Natural killer cell treated with Interleukin-12 subunit alpha and Interleukin-12 subunit beta and Interleukin-15 and Interleukin-18, amount 100 ng/mL, for 72 hours (primary cell): ENCODE data around the gene BTBD9. TPM values are rescaled to one million over a fixed set of nuclear protein-coding genes. Genes with fewer than 3 reads are reported as not detected.
"Not testable (repeated sequence)": the region's sequence is repeated elsewhere in the genome, so short reads cannot be mapped to it uniquely, and the experiment has no call there.

ENCODE experiments used
- ATAC-seq, 2 donors: fragments of 150-1000 bp; cut with Tn5 transposase in 1 of 2; sonication (Bioruptor Pico), chemical (Tn5 transposase) in 1 of 2; 2 replicates each; pipeline ENCODE4 v1.10.0; 2021
- DNase-seq: peaks from one replicate; pipeline ENCODE4 v3.0.0; 2022; ENCODE audit warnings: low spot score
- H3K27ac Mint-ChIP-seq, 2 donors: 1 replicate in 1 of 2; 2 replicates in 1 of 2; pipeline ENCODE4 v1.8.0; 2022; ENCODE audit warnings: mixed read lengths in 2 of 2, mild to moderate bottlenecking in 1 of 2, moderate library complexity in 1 of 2
- H3K27me3 Mint-ChIP-seq, 2 donors: 1 replicate in 1 of 2; 2 replicates in 1 of 2; pipeline ENCODE4 v1.8.0; 2022; ENCODE audit warnings: mixed read lengths in 2 of 2
- H3K36me3 Mint-ChIP-seq: one replicate; pipeline ENCODE4 v1.8.0; 2022; ENCODE audit warnings: mixed read lengths
- H3K4me1 Mint-ChIP-seq, 2 donors: 1 replicate in 1 of 2; 2 replicates in 1 of 2; pipeline ENCODE4 v1.8.0; 2022; ENCODE audit warnings: low read depth in 2 of 2, mixed read lengths in 2 of 2, mild to moderate bottlenecking in 1 of 2
- H3K4me3 Mint-ChIP-seq: one replicate; pipeline ENCODE4 v1.8.0; 2022; ENCODE audit warnings: mixed read lengths
- H3K9me3 Mint-ChIP-seq: 2 replicates; pipeline ENCODE4 v1.8.0; 2022; ENCODE audit warnings: mixed read lengths
- total RNA-seq, 2 donors: library from RNA; stranded (reverse); gene quantifications; one replicate each; pipeline ENCODE4 v1.2.3, GENCODE V29; 2022

BTBD9 gene
- total RNA-seq, 2 donors from 2014 or later = 27.7 to 34.2 TPM

GRCh38 chr6:38131527-38131965, 508.2 kb downstream of the BTBD9 start:
- peaks cover 46 to 55% of the 10 kb centered on the region in 2 donors for H3K4me1 Mint-ChIP-seq
- no peaks in the 10 kb centered on the region for H3K27me3 Mint-ChIP-seq
- DNase-seq (no peak), ATAC-seq (peak; percentile 74 to 85)
- H3K4me3 Mint-ChIP-seq = peak overlapping the region; percentile 34
- no peaks in the 10 kb centered on the region for H3K36me3 Mint-ChIP-seq
- peak overlapping the region; percentile 52 to 66 for H3K27ac Mint-ChIP-seq
- H3K9me3 Mint-ChIP-seq = no peaks in the 10 kb centered on the region

GRCh38 chr6:38127284-38127683, 512.4 kb downstream of the BTBD9 start:
- Mint-ChIP-seq H3K27me3 (no peaks in the 10 kb centered on the region), H3K4me3 (no peak overlapping the region), H3K36me3 (no peaks in the 10 kb centered on the region), H3K4me1 (peaks cover 33 to 40% of the 10 kb centered on the region in 2 donors), H3K27ac (no peak overlapping the region), H3K9me3 (no peaks in the 10 kb centered on the region)
- ATAC-seq (no peak), DNase-seq (no peak)

GRCh38 chr6:38124224-38124926, 515.4 kb downstream of the BTBD9 start:
- ATAC-seq, H3K9me3 Mint-ChIP-seq, H3K27me3 Mint-ChIP-seq, DNase-seq, H3K36me3 Mint-ChIP-seq, H3K27ac Mint-ChIP-seq, H3K4me3 Mint-ChIP-seq: not testable (repeated sequence)
- peaks cover 7 to 21% of the 10 kb centered on the region in 2 donors for H3K4me1 Mint-ChIP-seq

GRCh38 chr6:38119516-38119915, 520.2 kb downstream of the BTBD9 start:
- Mint-ChIP-seq H3K4me3 (no peak overlapping the region), H3K27ac (no peak overlapping the region), H3K4me1 (peaks cover 10 to 28% of the 10 kb centered on the region in 2 donors), H3K9me3 (no peaks in the 10 kb centered on the region), H3K27me3 (no peaks in the 10 kb centered on the region), H3K36me3 (no peaks in the 10 kb centered on the region)
- DNase-seq (no peak), ATAC-seq (no peak)

- H3K27ac Mint-ChIP-seq = no peak overlapping the region
- ATAC-seq (no peak), DNase-seq (no peak)
- H3K27me3 Mint-ChIP-seq = no peaks in the 10 kb centered on the region
- peaks cover 14 to 32% of the 10 kb centered on the region in 2 donors for H3K4me1 Mint-ChIP-seq
- no peak overlapping the region for H3K4me3 Mint-ChIP-seq
- no peaks in the 10 kb centered on the region for H3K36me3 Mint-ChIP-seq
- H3K9me3 Mint-ChIP-seq = no peaks in the 10 kb centered on the region
Measured at GRCh38 chr6:38118791-38119365, 520.9 kb downstream of the BTBD9 start.

Other genes starting within 250 kb of the BTBD9 start
- gene GLO1, start 63.2 kb upstream of the BTBD9 start, total RNA-seq = 100 to 1,000 TPM in 1 of 2 donors, 10 to 100 TPM in 1; 83.4 to 127 TPM
- under 1 TPM; 0.12 to 0.22 TPM for gene DNAH8, start 75.4 kb upstream of the BTBD9 start, total RNA-seq